NCI-H2107 treated with DMSO at 0.1 percent for 48 hours (cell line): ENCODE data around the gene CCDC24.

Source experiments
- DNase-seq: peaks from one replicate; lab custom pipeline; 2025; ENCODE audit not compliant: unreplicated experiment; lab: John Stamatoyannopoulos, UW

The CCDC24 gene

GRCh38 chr1:43995984-43996732, 4.8 kb downstream of the CCDC24 start:
- DNase-seq: no peak

- DNase-seq: no peak
Observed at GRCh38 chr1:43996733-43997115, 5.3 kb downstream of the CCDC24 start.

GRCh38 chr1:43997295-43997999, 6.0 kb downstream of the CCDC24 start:
- DNase-seq: no peak

DNA sequence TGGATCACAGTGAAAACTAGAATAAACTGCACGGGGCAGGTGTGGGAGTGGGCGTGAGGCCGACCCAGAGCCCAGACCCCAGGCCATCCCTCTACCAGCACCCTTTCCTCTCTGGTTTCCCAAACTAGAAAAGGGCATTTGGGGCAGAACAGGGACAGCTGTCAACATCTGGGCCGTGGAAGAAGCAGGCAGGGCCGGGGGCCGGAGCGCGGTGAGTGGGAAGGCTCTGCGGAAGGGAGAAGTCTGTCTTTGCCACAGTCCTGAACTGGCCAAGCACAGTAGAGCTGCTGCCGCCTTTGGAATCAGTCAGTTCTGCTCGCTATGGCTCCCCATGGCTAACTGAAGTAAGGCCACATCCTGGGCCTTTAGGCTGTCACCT, 6.6 kb downstream of the CCDC24 start:
- DNase-seq: no peak

DNA sequence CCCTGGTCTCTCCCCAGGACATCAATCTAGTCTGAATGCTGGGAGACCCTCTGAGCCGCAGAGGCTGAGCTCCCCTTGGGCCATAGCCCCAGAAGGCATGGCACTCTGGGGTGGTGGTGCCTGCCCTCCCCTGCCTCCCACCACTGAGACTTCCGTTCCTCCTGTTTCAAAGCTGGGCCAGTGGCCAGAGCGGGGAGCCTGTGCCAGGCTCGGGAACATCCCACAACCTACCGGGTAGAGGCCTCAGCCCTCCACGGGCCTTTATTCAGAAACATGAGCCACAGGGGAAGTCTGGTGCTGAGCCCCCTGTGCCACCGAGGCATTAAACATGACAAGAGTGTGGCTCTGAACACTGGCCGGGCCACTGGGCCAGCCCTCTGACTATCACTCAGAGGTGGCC, 8.1 kb downstream of the CCDC24 start:
- no peak for DNase-seq

DNA sequence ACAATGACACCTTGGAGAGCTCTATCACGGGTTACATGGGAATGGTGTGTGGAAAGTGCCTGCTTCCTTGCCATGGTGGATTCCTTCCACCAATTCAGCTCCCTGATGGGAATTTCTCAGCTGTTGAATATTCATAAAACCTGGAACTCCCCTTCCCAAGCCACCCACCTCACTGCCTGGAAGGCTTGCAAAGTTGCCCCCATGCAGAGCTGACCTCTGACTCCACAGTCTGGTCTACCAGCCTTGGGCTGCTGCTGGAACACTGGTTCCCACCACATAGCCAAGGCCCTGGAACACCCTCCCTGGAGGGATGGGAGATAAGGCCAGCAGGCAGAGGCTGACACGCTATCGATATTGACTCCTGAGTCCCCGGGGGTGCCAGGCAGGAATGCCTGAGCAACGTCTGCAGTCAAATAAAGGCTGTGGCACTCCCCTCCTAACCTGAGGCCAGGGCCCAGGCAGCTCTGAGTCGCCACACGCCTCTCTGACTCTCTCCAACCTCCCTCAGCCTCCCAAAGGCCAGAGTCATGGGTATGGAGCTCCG, 8.8 kb downstream of the CCDC24 start:
- DNase-seq: no peak

- DNase-seq: no peak
Observed at GRCh38 chr1:44002165-44002564, 10.8 kb downstream of the CCDC24 start.

- no peak for DNase-seq
Observed at GRCh38 chr1:44002606-44003157, 11.3 kb downstream of the CCDC24 start.

- no peak for DNase-seq
Observed at GRCh38 chr1:44008259-44008658, 16.9 kb downstream of the CCDC24 start.

- DNase-seq: no peak
Observed at GRCh38 chr1:44010935-44011471, 19.6 kb downstream of the CCDC24 start.

DNA sequence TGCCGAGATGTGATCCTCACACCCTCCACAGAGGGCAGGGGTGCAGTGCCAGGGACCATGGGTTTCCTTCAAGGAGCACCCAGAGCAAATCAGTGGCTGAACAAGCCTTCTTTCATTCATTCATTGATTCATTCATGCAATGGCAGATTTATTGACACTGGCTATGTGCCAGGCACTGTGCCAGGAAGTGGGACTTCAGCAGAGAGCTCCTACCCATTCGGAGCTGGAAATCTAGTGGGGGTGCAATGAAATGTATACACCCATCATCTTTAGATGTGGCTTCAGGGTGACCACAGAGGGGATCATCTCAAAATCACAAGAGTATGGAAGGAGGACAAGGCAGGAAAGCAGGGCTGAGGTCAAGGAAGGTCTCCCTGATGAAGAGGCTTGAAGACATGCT, 21.0 kb downstream of the CCDC24 start:
- no peak for DNase-seq

DNA sequence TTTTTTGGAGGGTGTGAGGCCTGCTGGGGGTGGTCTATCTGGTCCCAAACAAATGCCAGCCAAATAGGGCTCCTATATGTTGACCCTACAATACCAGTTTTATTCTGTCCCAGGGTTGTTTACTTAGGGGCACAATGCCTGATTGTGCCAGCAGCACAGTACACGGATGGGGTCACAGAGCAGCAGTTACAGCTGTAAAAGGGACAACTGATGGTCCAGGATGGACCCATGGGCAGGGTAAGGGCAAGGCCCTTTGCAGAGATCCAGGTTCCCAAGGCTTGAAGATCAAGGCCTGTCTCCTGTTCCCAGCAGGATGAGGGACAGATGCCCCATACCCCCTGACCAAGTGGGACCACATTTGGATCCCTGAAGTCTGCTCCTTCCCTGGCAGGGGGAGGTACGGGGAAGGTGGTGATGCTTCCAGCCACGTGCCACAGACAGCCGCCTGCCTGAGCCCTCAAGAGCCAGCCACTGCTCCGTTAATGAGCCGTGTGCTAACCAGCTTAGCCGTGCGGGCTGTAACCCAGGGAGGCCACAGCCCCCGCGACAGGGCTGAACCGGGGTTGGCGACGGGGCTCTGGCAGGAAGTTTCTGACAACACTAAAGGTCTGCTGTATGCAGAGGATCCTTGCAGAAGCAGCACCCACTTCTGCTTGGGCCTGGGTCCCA, 21.7 kb downstream of the CCDC24 start:
- DNase-seq: no peak

GRCh38 chr1:44013949-44014348, 22.6 kb downstream of the CCDC24 start:
- DNase-seq: no peak

DNA sequence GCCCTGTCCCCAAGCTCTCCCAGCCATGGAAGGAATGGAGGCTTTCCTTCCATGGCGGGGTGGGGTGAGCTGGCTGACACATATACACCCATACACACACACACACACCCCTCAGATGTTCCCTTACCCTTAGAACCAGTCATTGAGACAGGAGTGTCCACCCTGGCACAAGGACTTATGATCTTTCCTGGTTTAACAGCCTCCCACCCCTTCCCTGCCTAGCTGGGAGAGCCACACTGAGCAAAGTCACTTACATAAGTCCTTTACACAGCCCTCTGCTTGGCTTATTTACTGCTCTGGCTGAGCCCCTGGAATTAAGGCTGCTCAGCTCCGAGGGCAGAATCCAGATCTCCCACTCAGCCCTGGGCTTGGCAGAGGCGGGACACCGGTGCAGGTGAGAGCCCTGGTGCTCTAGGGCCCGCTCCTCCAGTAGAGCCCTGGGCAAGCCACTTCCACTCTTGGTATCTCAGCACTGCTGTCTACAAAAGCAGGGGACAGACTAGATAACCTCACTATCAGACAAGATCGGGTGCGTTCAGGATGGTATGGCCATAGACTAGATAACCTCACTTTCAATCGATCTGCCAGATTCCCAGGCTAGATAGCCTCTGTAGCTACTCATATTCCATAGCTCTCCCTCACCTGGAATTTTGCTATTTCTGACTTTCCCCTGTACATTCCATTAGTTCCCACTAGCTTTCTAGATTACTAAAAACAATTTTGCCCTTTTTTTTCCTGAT, 23.1 kb downstream of the CCDC24 start:
- no peak for DNase-seq

DNA sequence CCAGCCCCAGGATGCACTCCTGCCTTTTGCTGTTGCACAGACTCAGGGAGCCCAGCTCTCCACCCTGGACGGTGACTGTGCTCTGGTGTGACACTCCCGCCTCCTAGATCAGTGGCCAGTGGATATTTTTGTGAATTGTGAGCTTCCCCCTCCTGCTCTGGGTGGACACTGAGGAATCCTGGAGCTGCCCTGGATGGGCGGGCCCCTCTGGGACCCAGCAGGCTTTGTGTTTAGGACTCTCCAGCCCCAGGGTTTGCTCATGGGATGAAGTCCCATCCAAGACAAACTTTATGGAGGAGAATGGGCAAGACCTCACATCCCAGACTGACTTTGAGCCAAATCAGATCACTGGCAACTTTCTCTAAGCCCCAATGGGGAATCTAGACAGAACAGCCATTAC, 23.8 kb downstream of the CCDC24 start:
- no peak for DNase-seq

- DNase-seq: no peak
Observed at GRCh38 chr1:44016041-44016889, 24.9 kb downstream of the CCDC24 start.

DNA sequence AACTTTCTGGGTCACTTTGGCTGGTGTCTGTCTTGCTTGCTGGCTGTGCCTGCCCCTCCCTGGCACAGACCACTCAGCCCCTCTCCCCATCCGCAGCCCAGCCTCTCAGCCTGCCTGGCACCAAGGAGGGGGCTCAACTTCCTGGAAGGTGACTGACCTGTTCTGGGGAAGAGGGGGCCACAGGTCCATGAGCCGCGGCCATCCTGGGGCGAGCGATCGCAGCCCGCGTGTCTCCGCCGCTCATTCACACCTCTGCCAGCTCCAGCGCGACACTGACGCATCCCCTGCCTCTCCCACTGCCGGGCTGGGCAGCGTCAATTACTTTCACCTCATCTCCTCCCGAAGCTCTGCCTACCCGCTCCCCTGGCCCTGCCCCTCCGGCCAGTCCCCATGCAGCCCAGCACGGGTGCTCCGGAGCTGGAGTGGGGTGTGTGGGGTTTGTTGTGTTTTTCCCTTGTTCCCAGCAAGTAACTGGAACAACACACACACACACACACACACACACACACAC, 25.5 kb downstream of the CCDC24 start:
- DNase-seq: no peak

- DNase-seq: no peak
Observed at GRCh38 chr1:44019466-44019948, 28.1 kb downstream of the CCDC24 start.

GRCh38 chr1:44020464-44020863, 29.1 kb downstream of the CCDC24 start:
- no peak for DNase-seq
